Tibial nerve (tissue), 4 donors: Measurements from ENCODE around the gene SAPCD2. TPM values are rescaled to one million over a fixed set of nuclear protein-coding genes. Genes with fewer than 3 reads are reported as not detected.
A peak's percentile ranks its signal among the peaks of the same experiment; 100 is the strongest.

Experiments
- DNase-seq, 2 donors: peaks; one replicate each; pipeline ENCODE4 v3.0.0-alpha.2; 2019; ENCODE audit warnings: low spot score in 2 of 2
- H3K27ac ChIP-seq, 4 donors: fragments of 200-600 bp; sonication (generic) in 3 of 4; one replicate each; pipeline ENCODE4 v1.5.1; 2017 to 2019; ENCODE audit warnings: mild to moderate bottlenecking in 1 of 4
- H3K27me3 ChIP-seq, 2 donors: fragments of 200-600 bp; sonication (generic) in 1 of 2; one replicate each; pipeline versions ENCODE4 v1.5.1 to v1.6.0; 2017 to 2019
- H3K36me3 ChIP-seq, 3 donors: fragments of 200-600 bp; sonication (generic); one replicate each; pipeline ENCODE4 v1.5.1; 2018 to 2019
- H3K4me1 ChIP-seq, 4 donors: fragments of 200-600 bp; sonication (generic) in 3 of 4; one replicate each; pipeline ENCODE4 v1.5.1; 2017 to 2019
- H3K4me3 ChIP-seq, 4 donors: fragments of 200-600 bp; sonication (generic) in 3 of 4; one replicate each; pipeline ENCODE4 v1.5.1; 2017 to 2019; ENCODE audit warnings: mild to moderate bottlenecking in 1 of 4, moderate library complexity in 1 of 4
- H3K9me3 ChIP-seq, 4 donors: fragments of 200-600 bp; sonication (generic) in 3 of 4; one replicate each; pipeline ENCODE4 v1.5.1; 2017 to 2019
- CTCF ChIP-seq, 5 experiments: fragments of 200-600 bp in 3 of 5; fragments of 450-650 bp in 2 of 5; sonication (generic) in 3 of 5; IDR thresholded peaks; one replicate each; pipeline ENCODE4 v1.5.1; 2016 to 2019; ENCODE audit warnings: antibody characterized with exemption in 5 of 5, mild to moderate bottlenecking in 3 of 5, moderate library complexity in 2 of 5
- EP300 ChIP-seq, 2 donors: sonication (generic); formaldehyde crosslinking; IDR thresholded peaks; one replicate each; pipeline ENCODE4 v1.6.1; 2017; ENCODE audit warnings: antibody characterized with exemption in 2 of 2, mild to moderate bottlenecking in 1 of 2
- POLR2A ChIP-seq, 2 donors: fragments of 450-650 bp; IDR thresholded peaks; one replicate each; pipeline ENCODE4 v1.6.1; 2017; ENCODE audit warnings: antibody characterized with exemption in 2 of 2, mild to moderate bottlenecking in 2 of 2, moderate library complexity in 2 of 2
- whole genome bisulfite sequencing, 2 donors: methylation state at CpG; one replicate each; pipeline ENCODE4 v1.1.5; 2018; 5-methylcytosine and 5-hydroxymethylcytosine counted together
- total RNA-seq, 4 donors: library from RNA; depleted of rRNA; stranded (reverse); fragments of >200 nt; gene quantifications; one replicate each; pipeline ENCODE4 v1.1.0, GENCODE V29; 2016

The SAPCD2 gene
- total RNA-seq, 4 donors from 2014 or later: 0.22 to 0.90 TPM; not detected in 2

- 86 to 89% methylated on average over 5 of the region's 5 CpGs for WGBS, 2 donors
- no peaks in the 10 kb centered on the region for H3K27me3 ChIP-seq
- H3K36me3 ChIP-seq: peaks cover 0 to 54% (median 0%) of the 10 kb centered on the region in 3 donors
- no peak overlapping the region for H3K27ac ChIP-seq
- H3K4me3 ChIP-seq: no peak overlapping the region
- H3K9me3 ChIP-seq: no peaks in the 10 kb centered on the region
- TF ChIP-seq CTCF (IDR thresholded peaks at IDR 0.05) (no peak), EP300 (IDR thresholded peaks at IDR 0.05) (no peak), POLR2A (IDR thresholded peaks at IDR 0.05) (no peak)
- peaks cover 0 to 42% (median 18%) of the 10 kb centered on the region in 4 donors for H3K4me1 ChIP-seq
- no peak for DNase-seq
Measured at GRCh38 chr9:137088121-137088520, 17.8 kb upstream of the SAPCD2 start.

GRCh38 chr9:137087409-137087925 lies 17.1 kb upstream of the SAPCD2 start:
- H3K36me3 ChIP-seq: peaks cover 0 to 54% (median 3%) of the 10 kb centered on the region in 3 donors
- peak overlapping the region; percentile 81 to 97 (median 94) for H3K27ac ChIP-seq
- no peaks in the 10 kb centered on the region for H3K27me3 ChIP-seq
- 9 to 14% methylated on average over 14 to 22 of the region's 22 CpGs for WGBS, 2 donors
- H3K4me1 ChIP-seq: peaks cover 0 to 42% (median 18%) of the 10 kb centered on the region in 4 donors
- TF ChIP-seq POLR2A (IDR thresholded peaks at IDR 0.05): no peak
- TF ChIP-seq CTCF (IDR thresholded peaks at IDR 0.05): no peak
- no peak for TF ChIP-seq EP300 (IDR thresholded peaks at IDR 0.05)
- H3K9me3 ChIP-seq: no peaks in the 10 kb centered on the region
- peak overlapping the region; percentile 81 to 96 (median 88) for H3K4me3 ChIP-seq
- no peak for DNase-seq

- peak; percentile 94 for DNase-seq
- WGBS, 2 donors: 0% methylated on average over 24 to 47 of the region's 101 CpGs
- peak within 1 kb of the TSS; percentile 81 to 96 (median 88) for H3K4me3 ChIP-seq
- peak in 2 of 5 experiments; percentile 16 to 49 for TF ChIP-seq CTCF (IDR thresholded peaks at IDR 0.05)
- peak; percentile 94 to 98 for TF ChIP-seq EP300 (IDR thresholded peaks at IDR 0.05)
- peak in 1 of 2 donors; percentile 77 for TF ChIP-seq POLR2A (IDR thresholded peaks at IDR 0.05)
- H3K27me3 ChIP-seq: no peaks in the 10 kb centered on the region
- H3K27ac ChIP-seq: peak within 1 kb of the TSS; percentile 81 to 97 (median 94)
- peaks cover 0 to 54% (median 3%) of the 10 kb centered on the region in 3 donors for H3K36me3 ChIP-seq
- H3K9me3 ChIP-seq: no peaks in the 10 kb centered on the region
- peaks cover 0 to 42% (median 18%) of the 10 kb centered on the region in 4 donors for H3K4me1 ChIP-seq
Measured at GRCh38 chr9:137086531-137087408, 16.4 kb upstream of the SAPCD2 start, which contains the start of gene MAN1B1. TSS of gene MAN1B1 (plus strand) at chr9:137086985. CDS start at chr9:137087000, 15 bp downstream.

- H3K27me3 ChIP-seq: no peaks in the 10 kb centered on the region
- H3K36me3 ChIP-seq: peaks cover 0 to 54% (median 7%) of the 10 kb centered on the region in 3 donors
- H3K9me3 ChIP-seq: no peaks in the 10 kb centered on the region
- H3K4me3 ChIP-seq: peak overlapping the region; percentile 81 to 96 (median 88)
- no peak for TF ChIP-seq POLR2A (IDR thresholded peaks at IDR 0.05)
- TF ChIP-seq CTCF (IDR thresholded peaks at IDR 0.05): no peak
- no peak for TF ChIP-seq EP300 (IDR thresholded peaks at IDR 0.05)
- H3K27ac ChIP-seq: peak overlapping the region; percentile 81 to 97 (median 94)
- H3K4me1 ChIP-seq: peaks cover 0 to 42% (median 18%) of the 10 kb centered on the region in 4 donors
- DNase-seq: peak in 1 of 2 donors; percentile 29
- 1 to 2% methylated on average over 16 to 25 of the region's 58 CpGs for WGBS, 2 donors
Measured at GRCh38 chr9:137085920-137086530, 15.7 kb upstream of the SAPCD2 start.
